ENCODE data around the gene TSPAN31.

The TSPAN31 gene

DNA sequence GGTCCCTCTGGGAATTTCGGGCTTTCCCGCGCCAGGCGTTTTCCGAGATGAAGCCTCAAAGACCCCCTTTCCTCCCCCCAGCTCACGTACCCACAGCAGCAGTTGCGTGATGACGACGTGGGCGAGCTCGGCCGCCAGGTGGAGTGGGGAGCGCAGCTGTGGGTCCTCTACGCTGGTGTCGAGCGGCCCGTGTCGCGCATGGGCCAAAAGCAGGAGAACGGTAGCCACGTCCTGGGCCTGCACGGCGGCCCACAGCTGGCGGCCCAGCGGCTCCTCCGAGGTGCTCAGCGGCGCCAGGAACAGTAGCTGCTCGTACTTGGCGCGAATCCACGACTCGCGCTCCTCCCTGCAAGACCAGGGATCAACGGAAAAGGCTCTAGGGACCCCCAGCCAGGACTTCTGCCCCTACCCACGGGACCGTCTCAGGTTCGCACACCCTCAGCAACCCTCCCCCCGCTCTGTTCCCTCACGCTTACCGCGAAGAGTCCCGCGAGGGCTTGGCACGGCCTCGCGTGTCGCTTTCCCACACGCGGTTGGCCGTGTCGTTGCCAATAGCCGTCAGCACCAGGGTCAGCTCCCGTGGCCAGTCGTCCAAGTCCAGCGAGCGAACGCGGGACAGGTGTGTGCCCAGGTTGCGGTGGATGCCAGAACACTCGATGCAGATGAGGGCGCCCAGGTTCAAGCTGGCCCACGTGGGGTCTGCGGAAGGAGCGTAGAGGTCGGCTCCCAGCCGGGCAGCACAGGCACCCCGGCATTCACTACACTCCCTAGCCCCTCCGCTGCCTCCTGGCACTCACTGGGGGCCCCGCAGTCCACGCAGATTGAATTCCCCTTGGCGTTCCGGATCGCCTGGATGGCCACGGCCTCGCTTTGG is 17.7 kb upstream of the TSPAN31 start:
- no peak overlapping the region for H3K4me3 ChIP-seq (ENCODE audit: low read depth, low read length)
- DNase-seq (ENCODE audit: low read depth) = no peak
- TF ChIP-seq, protein P1, sequence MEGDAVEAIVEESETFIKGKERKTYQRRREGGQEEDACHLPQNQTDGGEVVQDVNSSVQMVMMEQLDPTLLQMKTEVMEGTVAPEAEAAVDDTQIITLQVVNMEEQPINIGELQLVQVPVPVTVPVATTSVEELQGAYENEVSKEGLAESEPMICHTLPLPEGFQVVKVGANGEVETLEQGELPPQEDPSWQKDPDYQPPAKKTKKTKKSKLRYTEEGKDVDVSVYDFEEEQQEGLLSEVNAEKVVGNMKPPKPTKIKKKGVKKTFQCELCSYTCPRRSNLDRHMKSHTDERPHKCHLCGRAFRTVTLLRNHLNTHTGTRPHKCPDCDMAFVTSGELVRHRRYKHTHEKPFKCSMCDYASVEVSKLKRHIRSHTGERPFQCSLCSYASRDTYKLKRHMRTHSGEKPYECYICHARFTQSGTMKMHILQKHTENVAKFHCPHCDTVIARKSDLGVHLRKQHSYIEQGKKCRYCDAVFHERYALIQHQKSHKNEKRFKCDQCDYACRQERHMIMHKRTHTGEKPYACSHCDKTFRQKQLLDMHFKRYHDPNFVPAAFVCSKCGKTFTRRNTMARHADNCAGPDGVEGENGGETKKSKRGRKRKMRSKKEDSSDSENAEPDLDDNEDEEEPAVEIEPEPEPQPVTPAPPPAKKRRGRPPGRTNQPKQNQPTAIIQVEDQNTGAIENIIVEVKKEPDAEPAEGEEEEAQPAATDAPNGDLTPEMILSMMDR (IDR thresholded peaks at IDR 0.05; ENCODE audit: low read depth, low read length, missing control alignments) = no peak

DNA sequence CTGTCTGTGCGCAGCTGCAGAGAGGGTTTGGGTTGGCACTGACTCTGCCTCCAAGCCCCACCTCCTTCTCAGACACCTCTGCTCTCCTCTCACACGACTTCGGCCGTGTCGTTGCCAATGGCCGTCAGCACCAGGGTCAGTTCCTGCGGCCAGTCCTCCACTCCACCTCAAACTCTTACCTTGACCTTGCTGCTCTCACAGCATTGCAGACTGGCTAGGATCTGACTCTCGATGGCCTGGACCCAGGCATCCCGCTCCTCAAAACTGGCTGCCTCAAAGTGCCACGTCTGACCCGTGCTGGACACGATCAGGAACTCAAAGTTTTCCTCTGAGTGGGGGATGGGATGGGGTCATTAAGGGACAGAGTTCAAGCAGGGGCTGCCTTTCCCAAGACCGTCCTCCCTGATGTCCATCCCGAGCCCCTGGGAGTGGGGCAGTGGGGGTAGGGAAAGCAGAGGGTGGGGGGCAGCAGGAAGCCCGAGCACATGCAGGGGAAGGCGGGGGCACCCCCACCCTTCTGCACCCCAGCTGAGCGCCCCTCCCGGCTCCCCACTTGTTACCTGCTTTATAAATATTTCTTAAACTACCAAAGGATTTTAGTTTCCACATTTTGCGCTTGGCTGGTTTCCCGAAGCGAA is 17.0 kb upstream of the TSPAN31 start:
- H3K4me3 ChIP-seq (ENCODE audit: low read depth, low read length) = no peak overlapping the region
- DNase-seq (ENCODE audit: low read depth) = no peak
- TF ChIP-seq, protein P1 (IDR thresholded peaks at IDR 0.05; ENCODE audit: low read depth, low read length, missing control alignments) = no peak

DNA sequence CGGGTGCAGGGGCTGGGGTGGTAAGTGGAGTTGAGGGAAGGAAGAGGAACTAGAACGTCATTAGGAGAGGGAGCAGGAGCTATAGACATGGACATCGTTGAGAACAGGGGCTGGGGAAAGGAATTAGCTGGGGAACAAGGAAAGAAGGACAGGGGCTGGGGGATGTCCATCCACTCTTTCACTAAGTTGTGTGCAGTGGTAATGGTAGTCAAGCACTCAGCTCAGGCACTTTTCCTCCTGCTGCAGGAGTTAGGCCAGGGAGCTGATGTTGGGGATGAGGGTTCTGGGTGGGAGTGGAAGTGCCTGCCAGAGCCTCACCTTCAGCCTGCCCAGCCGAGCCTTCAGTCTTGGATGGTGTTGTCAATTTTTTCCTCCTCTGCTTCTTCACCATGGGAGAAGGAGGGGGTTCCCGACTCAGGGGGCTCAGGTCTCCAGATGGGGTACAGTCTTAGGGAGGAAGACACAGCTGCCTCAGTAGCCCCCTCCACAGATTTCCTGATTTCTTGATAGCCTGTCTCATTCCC is 15.5 kb upstream of the TSPAN31 start:
- DNase-seq (ENCODE audit: low read depth) = no peak
- TF ChIP-seq, protein P1 (IDR thresholded peaks at IDR 0.05; ENCODE audit: low read depth, low read length, missing control alignments) = no peak
- no peak overlapping the region for H3K4me3 ChIP-seq (ENCODE audit: low read depth, low read length)

DNA sequence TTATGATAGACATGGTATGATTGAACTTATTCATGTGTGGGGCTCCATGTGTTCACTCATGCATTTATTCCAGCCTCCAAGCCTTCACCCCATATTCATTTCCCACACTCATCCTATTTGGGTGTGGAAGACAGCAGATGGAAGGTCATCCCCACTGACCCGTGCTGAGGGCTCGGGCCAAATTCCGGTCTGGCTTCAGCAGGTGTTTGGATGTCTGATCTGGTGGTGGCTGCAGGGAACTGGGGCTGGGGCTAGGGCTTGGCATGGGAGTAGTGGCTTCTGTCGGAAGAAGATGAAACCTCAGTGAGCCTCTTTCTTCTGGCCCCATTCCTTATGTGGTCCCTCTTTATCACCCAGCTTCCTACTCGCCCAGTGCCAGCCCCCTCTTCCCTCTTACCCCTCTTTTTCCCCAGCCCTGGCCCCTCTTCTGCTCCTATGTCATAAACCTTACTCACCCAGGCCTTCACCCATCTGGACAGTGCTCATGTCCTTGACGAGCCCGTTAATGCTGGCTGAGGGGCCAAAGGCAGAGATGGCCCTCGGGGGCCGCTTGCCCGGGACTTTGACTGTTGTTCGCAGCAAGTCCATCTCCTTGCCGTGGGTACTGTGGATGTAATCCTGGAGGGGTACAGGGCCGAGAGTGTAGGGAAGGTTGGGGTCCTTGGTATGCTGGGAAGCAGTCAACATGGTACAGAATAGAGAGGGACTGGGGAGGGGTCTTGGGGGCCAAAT is 14.3 kb upstream of the TSPAN31 start:
- no peak overlapping the region for H3K4me3 ChIP-seq (ENCODE audit: low read depth, low read length)
- TF ChIP-seq, protein P1 (IDR thresholded peaks at IDR 0.05; ENCODE audit: low read depth, low read length, missing control alignments) = no peak
- no peak for DNase-seq (ENCODE audit: low read depth)

DNA sequence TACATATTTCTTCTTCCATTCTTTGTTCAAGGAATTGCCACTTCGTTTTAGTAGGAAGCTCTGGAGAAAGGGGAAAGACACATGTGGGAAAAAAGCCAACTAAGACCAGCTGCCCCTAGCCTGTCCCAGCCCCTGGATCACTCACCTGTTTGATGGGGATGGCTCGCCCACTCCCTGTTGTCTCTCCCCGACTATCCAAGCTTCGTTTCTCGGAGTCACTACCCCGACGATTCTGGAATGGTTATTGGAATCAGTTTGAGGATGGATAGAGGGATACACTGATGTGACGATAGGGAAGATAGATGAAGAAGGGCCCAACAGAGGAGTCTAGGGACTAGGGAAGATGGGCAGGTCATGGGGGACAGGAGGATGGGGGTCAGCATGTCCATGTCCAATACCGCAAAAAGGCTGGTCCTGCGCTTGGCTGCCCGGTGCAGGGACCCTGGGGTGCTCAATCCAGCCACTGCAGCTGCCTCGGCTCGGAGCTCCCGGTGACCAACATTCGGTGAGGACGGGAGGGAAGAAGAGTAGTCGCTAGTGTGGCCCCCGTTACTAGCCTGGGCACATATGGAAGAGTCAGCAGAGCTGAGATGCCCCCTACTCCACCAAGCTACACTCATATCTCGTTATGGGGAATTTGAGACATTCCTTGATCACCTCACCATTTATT is 13.3 kb upstream of the TSPAN31 start:
- no peak for DNase-seq (ENCODE audit: low read depth)
- no peak overlapping the region for H3K4me3 ChIP-seq (ENCODE audit: low read depth, low read length)
- TF ChIP-seq, protein P1 (IDR thresholded peaks at IDR 0.05; ENCODE audit: low read depth, low read length, missing control alignments) = no peak

DNA sequence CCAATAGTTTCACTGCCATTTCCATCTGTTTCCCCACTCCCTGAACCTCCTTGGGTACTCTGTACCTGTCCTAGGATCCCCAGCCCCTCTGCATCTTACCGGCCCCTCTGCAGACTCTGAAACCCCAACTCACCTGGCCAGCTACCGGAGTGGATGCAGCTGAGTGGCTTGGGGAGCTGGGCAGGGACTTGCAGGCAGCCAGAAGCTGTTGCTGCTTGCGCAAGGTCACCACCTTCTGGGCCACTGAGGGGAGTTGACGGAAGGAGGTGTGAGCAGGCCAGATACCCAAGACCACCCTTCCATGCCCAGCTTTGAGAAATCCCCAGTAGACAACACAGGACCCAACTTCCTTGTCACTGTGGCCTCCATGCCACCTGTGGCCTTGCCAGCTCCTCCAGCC is 12.6 kb upstream of the TSPAN31 start:
- TF ChIP-seq, protein P1 (IDR thresholded peaks at IDR 0.05; ENCODE audit: low read depth, low read length, missing control alignments) = no peak
- no peak overlapping the region for H3K4me3 ChIP-seq (ENCODE audit: low read depth, low read length)
- DNase-seq (ENCODE audit: low read depth) = no peak

Data from GM12864 (cell line).